Fibroblast of upper back skin (primary cell): ENCODE data around the gene TRPM3.

ENCODE experiments used
- DNase-seq: peaks from one replicate; pipeline ENCODE4 v3.0.0-alpha.2; 2013

TRPM3 gene

GRCh38 chr9:71096421-71097108, 24.9 kb downstream of the TRPM3 start:
- no peak for DNase-seq

- no peak for DNase-seq
Measured at GRCh38 chr9:71094708-71095251, 26.6 kb downstream of the TRPM3 start.

GRCh38 chr9:71090896-71091295, 30.5 kb downstream of the TRPM3 start:
- DNase-seq: no peak

- peak; percentile 52 for DNase-seq
Measured at GRCh38 chr9:71079451-71079850, 42.0 kb downstream of the TRPM3 start.

- DNase-seq: no peak
Measured at GRCh38 chr9:71076096-71076495, 45.3 kb downstream of the TRPM3 start.

- no peak for DNase-seq
Measured at GRCh38 chr9:71073494-71073893, 47.9 kb downstream of the TRPM3 start.

- DNase-seq: no peak
Measured at GRCh38 chr9:71072587-71072986, 48.8 kb downstream of the TRPM3 start.

- DNase-seq: no peak
Measured at GRCh38 chr9:71071633-71072032, 49.8 kb downstream of the TRPM3 start.

- no peak for DNase-seq
Measured at GRCh38 chr9:71058660-71059059, 62.8 kb downstream of the TRPM3 start.

- no peak for DNase-seq
Measured at GRCh38 chr9:71052287-71052686, 69.1 kb downstream of the TRPM3 start.

- no peak for DNase-seq
Measured at GRCh38 chr9:71048280-71048679, 73.1 kb downstream of the TRPM3 start.

GRCh38 chr9:71042448-71042990, 78.9 kb downstream of the TRPM3 start:
- no peak for DNase-seq

- no peak for DNase-seq
Measured at GRCh38 chr9:71037521-71037920, 83.9 kb downstream of the TRPM3 start.

GRCh38 chr9:71036501-71036900, 84.9 kb downstream of the TRPM3 start:
- peak; percentile 20 for DNase-seq

GRCh38 chr9:71032779-71033178, 88.6 kb downstream of the TRPM3 start:
- DNase-seq: no peak

- peak; percentile 13 for DNase-seq
Measured at GRCh38 chr9:71025728-71026127, 95.7 kb downstream of the TRPM3 start.

- DNase-seq: peak; percentile 55
Measured at GRCh38 chr9:71025201-71025600, 96.2 kb downstream of the TRPM3 start.

- no peak for DNase-seq
Measured at GRCh38 chr9:71010258-71010657, 111.2 kb downstream of the TRPM3 start.

- no peak for DNase-seq
Measured at GRCh38 chr9:71005456-71005855, 116.0 kb downstream of the TRPM3 start.

GRCh38 chr9:71004196-71004595, 117.2 kb downstream of the TRPM3 start:
- no peak for DNase-seq

GRCh38 chr9:71003346-71003745, 118.1 kb downstream of the TRPM3 start:
- no peak for DNase-seq

GRCh38 chr9:71001780-71002386, 119.5 kb downstream of the TRPM3 start:
- peak; percentile 36 for DNase-seq

- peak; percentile 66 for DNase-seq
Measured at GRCh38 chr9:70998962-70999361, 122.5 kb downstream of the TRPM3 start.

GRCh38 chr9:70995511-70995910, 125.9 kb downstream of the TRPM3 start:
- DNase-seq: no peak
